NCI-H345 treated with DMSO at 0.1 percent for 48 hours (cell line): ENCODE results near the gene HOXA3.
A peak's percentile ranks its signal among the peaks of the same experiment; 100 is the strongest.

Experiments used
- DNase-seq: peaks from one replicate; lab custom pipeline; 2025; ENCODE audit not compliant: unreplicated experiment; lab: John Stamatoyannopoulos, UW

The HOXA3 gene

DNA sequence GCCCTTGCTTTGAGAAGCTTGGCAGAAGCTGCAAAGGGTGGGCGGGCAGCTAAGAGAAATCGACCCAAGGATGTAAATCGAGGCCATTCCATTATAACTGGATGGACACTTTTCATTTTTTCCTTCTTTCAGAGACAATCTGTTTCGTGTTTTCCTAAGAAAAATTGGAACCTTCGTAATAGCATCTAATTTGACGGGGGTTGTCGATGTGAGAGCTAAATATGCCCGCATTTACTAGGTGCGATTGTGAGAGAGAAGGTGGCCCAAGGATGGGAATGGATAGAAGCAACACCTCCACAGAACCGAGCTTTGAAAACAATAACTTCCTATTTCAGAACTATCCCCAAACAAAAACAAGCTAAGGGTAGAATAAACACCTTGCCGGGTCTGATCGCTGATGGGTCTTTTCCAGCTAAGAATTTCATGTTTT, 21.0 kb downstream of the HOXA3 start:
- DNase-seq = no peak

DNA sequence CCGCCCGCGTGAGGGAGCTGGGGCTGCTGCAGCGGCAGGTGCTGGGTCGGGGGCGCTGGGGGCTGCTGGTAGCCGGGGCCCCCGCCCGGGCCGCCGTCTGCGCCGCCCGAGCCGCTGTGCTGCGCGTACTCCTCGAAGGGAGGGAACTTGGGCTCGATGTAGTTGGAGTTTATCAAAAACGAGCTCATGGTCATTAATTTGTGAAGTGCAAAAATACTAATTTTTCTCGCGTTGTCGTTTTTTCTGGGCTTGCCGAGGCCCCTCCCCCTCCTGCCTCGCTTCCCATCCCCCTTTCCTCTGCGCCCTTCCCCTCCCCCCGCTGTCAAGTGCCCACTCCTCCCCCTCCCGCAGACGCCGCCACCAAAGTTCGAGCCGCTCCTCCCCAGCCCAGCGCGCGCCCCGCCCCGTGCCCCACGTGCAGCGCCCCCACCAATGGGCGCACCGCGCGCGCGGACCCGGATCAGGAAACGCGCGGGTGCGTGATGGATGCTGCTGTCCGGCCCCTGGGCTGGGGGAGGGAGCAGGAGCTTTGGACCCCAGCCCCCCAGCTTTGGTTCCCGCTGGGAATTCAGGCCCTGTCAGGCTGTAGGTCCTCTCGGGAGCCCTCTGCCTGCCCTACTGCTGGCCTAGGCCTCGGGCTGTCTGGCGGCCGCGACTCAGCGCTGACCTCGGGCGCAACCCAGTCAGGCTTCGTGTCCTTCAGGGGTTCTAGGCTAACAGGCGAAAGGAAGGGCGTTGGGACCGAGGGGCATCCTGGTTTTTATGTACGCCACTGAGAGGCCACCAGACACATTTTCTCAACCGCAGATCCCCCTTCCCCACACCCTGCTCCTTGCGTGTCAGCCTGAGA, 21.6 kb downstream of the HOXA3 start, which contains the start of gene HOXA4:
Gene HOXA4, minus strand, starts transcription at position 218 of the 850 bp plus-strand sequence. Its CDS starts 24 bp downstream, at position 194.
- DNase-seq = peak; percentile 47

DNA sequence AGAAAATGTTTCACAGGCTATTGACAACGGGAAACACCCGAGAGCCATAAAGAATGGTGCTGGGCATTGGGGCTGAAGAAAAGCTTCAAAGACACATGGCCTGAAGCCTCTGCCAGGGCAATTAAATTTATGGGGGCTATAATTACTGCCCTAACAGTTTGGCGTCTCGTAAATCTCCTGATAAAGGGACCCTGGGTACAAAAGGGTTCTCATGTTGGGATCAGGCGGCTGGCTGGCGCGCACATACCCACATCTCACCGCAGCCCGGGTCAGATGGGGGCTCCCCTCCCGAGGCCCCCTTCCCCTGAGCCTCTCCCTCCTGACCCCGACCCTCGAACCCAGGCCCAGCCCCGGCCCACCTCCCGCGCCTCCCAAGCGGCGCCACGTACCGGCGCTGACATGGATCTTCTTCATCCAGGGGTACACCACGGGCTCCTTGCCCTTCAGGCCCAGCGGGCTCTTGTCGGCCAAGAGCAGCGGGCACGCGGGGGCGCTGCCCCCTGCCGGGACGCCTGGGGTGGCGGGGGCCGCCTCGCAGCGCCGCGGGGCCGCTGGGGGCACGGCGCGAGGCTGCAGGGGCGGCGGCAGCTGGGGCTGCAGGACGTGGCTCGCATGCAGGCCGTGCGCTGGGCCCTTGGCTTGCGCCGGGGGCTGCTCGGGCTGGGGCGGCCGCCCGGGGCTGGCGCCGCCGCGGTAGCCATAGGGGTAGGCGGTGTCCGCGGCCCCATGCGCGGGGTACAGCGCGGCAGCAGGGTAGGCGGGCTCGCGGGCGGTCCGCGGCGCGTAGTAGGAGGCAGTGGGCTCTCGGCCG, 22.4 kb downstream of the HOXA3 start:
- DNase-seq = no peak

DNA sequence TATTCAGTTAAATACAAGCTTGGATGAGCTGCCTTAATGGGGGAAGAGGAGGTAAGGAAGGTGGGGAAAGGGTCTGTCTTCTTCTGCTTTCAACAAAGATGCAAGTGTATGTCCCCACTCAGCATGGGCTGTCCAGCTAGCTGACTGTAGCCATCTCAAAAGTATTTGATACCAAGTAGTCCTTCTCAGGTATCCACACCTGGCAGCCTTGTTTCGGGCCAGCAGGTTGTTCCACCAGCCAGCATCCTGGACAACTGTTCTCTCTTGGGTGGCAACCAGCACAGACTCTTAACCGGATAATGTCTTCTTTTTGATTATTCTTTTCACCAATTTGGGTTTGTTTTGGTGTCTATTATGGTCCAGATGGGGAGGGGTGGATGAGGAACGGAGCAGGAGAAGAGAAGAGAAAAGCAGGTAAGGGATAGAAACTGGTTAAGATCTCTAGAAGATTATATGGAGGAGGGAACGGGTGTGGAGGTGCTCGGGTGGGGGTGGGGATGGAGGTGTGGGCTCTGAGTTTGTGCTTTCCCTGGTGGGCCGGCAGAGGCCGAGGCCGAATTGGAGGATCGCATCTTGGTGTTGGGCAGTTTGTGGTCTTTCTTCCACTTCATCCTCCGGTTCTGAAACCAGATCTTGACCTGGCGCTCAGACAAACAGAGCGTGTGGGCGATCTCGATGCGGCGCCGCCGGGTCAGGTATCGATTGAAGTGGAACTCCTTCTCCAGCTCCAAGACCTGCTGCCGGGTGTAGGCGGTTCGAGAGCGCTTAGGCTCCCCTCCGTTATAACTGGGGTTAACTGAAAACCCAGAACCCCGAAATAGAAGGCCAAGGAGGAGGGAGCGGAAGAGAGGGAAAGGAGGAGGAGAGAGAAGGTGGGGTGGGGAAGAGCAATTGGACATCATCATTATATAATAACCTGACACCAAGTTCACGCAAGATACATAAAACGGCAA, 23.3 kb downstream of the HOXA3 start:
- DNase-seq = no peak

DNA sequence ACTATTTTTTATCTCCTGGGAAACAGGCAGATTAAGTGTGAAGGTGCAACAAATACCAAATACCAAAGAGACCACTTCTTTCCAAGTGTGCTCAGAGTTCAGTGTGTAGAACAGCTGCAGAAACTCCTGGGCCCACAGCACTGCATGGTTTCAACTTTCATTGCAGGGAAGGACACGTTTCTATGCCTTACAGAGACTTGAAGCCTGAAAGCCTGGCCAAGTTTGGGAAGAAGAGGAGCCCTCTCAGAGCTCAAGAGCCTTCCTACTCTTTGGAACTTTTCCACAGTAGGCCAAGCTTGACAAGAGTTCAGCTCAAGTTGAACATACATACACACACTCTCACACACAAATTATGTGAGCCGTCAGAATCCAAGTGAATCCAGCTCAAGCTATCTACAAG, 24.3 kb downstream of the HOXA3 start:
- DNase-seq = no peak

DNA sequence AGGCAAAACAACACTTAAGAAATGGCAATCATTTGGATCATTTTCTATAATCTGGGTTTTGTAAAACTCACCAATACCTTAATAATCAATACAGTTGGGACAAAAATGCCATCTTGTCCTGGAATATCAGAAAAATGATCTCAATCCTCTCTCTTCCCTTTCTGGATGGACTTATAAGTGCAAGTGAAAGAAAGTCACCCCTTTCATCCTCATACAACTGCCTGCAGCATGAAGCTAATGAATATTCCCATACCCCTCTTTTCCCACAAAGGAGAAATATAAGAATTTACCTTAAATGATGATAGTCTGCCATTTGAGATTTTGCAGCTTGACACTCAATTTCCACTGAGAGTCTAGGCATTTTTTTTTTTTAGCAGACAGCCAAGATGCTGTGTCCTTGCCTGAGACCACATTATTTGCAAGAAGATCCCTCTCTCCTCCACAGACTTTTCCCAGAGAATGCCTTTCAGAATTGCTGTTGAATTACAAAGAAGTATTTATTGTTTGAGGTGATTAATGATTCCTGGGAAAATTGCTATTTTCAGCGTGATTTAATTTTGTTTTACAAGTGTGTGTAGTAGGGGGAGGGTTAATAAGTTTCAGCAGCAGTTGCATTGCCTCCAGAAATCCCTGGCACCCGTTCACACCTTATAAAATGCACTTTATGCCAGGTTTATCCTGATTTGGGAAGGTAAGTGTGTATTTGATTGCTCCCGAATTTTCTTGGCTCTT, 25.6 kb downstream of the HOXA3 start:
- DNase-seq = no peak

DNA sequence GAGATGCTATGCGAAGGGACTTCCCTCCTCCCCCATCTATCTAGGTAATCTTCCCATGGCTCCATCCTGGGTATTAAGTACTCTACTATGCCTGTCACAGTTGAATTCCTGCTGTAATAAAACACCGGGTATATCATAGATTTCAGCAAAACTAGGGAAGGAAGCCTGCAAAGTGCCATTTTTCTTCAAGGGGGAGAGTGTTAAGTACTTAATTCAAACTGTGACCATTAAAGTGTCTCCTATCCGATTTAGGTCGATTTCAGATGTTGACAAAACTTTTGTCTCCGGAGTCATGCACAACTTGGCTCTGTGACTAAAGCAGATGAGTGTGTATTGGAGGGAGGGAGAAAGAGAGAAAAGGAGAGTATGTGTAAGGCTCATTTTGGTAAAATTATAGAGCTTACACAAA, 26.4 kb downstream of the HOXA3 start:
- no peak for DNase-seq

DNA sequence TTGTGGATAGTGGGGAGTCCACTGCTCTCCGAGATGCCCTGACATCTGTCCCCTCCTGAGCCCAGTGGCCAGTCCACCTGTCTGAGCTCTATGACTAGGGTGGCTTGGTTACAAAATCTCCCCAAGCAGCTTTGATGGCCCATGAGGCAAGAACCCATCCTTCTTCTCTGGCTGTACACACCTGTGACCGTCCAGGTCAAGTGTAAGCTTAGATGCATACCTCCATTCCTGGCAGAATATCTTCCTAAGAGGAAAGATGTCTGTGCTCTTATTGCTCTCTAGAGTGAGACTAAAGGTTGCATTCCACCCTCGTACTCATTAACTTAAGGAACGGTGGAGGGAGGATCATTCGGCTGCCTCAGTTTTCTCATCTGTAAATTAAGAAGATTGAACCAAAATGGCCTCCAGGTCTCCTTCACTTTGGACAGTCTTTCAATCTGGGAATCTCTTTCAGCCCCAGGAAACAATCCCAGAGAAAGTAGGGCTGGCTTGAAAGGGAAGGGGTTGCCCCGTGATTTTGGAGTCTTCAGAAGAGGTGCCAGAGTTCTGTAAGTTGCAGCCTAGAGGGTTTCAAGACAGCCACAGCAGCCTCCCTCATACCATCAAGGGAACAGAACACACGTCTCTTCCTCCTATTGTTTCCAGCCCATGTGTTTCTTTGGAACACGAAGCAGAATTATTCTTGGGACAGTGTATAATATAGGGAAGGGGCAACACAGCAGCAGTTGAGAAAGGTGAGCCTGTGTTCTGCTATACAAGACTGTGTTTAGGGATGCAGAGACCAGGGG, 27.3 kb downstream of the HOXA3 start:
- no peak for DNase-seq

DNA sequence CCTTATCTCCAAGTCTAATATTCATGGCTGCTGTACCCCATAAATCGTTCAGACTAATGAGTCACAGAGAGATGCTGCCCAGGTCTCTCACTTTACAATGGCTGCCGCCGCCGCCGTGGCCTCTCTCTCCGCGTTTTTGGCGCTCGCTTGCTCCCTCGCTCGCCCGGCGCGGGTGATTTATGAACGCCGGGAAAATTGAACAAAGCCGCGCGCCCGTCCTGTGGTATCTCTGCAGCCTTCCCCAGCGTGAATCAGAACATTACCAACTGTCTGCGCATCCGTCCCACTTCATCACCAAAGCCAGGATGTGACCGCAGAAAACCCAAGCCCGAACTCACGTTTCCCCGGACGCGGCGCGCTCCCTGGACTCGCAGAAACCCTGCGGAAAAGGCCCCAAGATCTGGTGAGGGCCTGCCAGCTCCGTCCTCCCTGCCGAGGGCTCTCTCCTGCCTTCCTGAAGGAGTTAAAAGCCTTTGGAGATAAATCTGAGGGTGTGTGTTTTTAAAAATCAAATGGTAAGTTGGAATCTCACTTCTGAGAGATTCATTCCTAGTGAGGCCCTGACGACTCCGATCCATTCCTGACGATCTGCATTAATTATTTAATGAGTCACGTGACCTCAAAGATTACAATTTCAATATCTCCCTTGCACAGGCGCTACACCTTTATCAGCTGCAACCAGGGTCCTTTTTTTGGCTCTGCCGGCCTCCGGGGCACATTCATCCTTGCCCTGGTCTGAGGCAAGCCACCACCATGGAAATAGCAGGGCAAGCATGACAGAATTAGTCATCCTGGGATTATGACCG, 28.1 kb downstream of the HOXA3 start:
- no peak for DNase-seq

DNA sequence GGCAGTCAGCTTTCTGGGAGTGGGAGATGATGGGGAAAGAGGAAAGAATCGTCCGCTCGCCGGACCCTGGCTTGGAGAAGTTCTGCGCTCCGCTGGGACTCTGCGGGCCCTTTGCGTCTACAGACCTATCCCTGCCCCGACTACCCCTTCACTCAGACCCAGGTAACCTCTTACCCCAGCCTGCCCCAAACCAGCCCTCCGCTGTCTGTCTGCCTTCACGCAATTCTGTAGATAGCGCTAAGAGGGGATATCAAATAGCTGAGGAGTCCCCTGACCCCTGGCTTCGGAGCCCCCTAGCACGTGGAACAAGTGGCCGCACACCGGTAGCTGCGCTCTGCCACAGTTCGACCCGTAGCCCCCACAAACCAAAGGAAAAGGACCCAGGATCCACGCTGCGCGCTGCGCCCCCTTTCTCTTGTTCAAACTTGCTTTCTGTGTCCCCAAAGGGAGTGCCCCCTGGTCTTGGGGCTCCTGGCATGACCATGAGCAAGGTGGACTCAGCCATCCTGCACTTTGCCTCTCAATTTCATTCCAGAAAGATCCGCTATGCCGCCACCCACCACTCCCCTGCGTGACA, 28.8 kb downstream of the HOXA3 start:
- DNase-seq = no peak

DNA sequence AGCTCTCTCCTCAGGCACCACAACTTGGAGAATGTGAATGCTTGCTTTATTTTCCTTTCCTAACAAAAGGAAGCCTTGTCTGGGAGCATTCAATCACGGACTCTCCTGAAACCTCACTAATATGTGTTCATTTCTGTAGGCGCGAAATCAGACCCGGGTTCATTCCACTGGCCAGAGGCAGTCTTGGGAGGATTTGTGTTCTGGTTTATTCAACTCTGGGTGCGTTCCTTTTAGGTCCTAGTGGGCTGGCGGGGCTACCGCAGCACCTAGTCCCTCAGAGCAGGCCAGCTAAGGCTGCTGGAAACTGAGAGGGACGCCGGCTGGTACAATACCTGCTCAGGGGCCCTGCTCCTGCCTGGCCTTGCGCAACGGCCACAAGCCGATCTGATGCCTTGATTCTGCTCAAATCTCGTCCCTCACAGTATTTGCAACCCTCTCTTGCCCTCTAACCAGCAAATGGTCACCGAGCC, 29.3 kb downstream of the HOXA3 start:
- no peak for DNase-seq

DNA sequence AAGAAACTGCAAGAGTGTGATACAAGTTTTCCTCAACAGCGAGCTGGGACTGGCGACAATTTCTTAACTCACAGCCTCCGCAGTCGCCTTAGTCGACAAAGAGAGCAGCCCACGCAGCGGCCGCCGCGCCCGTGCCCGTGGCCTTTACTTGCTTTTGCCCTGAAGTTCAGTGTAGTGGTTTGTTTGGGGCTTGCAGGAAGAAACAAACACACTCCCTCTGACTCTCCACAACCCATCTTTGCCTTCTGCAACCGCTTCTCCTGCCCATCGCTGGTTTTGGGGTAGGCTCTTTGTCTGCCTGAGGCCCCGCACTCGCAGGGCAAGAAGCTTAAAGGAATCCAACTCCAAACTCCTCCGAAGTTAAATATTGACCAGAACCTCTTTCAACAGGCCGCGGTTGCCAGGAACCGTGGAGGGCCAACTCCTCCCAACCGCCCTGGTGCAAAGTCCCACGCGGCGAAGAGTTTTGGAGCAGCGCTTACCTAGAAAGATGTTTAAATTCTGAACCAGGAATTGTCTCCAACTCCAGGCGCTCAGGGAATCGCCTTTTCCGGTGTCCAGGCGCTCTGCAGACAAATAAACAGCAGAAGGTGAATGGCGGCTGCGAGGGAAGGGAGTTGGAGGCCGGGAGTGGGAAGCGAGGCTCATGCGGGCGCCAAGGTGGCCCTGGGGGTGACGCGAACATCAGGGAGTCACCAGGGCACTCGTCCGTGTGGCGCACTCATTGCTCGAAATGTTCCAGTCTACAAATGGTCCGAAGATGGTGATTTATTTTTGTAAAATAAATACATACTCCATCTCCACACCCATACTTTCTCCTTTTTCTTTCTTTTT, 30.1 kb downstream of the HOXA3 start:
- no peak for DNase-seq

DNA sequence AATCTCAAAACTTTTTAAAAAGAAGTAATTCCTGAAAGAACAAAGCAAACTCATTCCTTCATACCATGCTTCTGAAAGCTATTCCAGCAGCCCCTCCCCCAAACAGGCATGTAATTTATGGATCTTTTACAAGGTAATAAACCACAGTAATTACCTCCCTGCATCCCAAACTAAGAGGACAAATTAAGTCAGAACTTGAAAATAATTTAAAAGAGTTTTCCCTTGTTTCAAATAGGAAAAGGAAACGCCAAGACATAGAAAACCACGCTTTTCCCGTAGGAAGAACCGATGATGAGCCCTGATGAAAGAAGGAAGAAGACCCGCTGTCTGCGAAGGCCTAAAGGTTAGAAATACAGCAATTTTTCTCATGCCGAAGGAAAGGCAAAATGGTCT, 30.7 kb downstream of the HOXA3 start:
- DNase-seq = no peak

DNA sequence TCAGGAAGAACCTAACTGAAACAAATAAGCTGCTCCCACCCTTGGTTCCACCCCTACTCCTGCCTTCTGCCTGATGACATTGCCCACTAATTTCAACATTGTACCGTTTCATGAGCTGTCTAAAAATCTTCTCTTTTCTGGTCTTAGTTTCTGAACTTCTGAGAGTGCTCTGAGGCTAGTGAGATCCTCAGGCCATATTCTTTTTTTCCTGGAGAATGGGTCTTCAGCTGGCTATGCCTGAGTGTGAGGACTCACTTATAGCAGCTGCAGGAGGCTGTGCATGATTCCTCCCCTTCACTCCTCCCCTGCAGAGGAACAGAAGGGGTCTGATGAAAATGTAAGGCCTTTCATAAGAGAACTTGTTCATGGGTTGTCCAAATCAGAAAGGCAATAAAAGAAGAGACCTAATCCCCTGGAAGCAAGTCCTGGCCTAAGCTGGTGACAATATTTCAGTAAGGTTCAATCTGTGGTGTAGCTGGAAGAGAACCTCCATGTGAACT, 32.9 kb downstream of the HOXA3 start:
- DNase-seq = no peak

DNA sequence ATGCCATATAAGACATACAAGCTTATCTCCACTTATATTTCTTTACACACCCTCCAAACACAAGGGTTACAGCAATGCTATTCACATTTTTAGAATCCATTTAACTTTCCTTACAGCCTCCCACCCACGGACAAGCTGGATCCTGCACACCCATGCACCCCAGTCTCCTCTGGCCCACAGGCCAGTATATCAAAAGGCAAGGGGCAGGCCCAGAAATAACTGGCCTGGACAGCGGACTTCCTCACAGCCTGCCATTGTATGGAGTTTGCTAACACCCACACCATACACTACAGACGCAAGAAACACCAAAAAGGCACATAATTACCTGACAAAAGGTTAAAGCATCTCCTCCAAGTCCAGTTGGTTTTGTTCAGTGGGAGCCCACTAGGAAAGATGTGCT, 33.8 kb downstream of the HOXA3 start:
- no peak for DNase-seq

DNA sequence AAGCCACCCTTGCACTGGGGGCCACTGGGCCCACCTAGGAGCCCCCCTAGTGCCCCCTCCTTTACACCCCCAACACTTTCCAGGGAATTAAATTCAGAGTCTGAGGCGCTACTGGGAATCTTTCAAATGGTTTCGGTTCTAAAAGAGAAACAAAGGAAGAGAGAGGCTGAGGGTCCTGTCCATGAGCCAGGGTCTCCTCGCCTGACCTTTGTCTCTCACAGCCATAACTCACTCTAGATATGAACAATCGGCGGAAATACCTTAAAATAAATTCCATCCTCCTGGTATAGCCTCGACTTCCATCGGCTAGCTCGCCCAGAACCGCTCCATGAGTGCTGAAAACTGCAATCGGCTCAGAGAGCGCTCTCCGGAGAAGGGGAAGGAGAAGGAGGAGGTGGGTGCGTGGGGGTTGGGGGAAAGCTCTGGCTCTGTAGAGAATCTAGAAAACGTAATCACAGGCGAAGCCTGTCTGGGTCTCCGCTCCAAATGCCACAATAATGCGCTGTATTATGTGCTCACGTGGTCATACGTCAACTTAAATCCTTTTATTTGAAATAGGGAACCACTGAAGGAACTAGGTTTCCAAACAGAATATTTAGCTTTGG, 34.4 kb downstream of the HOXA3 start:
- DNase-seq = no peak
